ENCODE measurements around the gene CNTN4.

Gene CNTN4

DNA sequence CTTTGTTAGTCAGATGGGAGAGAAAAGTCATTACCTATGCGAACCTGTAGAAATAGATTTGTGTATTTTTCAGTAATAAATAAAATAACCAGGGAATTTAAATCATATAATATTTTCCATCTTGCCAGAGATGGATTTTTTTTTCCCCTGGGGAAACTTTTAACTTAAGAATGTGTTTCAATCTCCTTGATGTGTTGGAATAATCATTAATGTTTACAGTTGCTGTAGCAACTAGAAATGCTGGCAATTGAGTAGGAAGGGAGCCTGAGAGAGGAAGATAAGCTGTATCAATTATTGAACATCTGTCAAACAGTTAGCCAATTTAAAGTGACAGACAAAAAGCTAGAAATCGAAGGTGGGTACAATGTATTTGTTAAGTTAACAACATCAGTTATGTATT, 752.0 kb downstream of the CNTN4 start:
- Histone ChIP-seq H2AFZ (ENCODE audit: low read depth, low read length) (no peak overlapping the region), H4K8ac (ENCODE audit: low read length) (no peak overlapping the region), H2BK15ac (ENCODE audit: low read depth, poor library complexity, severe bottlenecking) (no peak overlapping the region), H3K23ac (ENCODE audit: low read length in 2 of 2) (no peak overlapping the region), H3K27ac (ENCODE audit: low read length, poor library complexity, severe bottlenecking) (no peak overlapping the region), H3K9me3 (ENCODE audit: control insufficient read depth, low read length) (no peaks in the 10 kb centered on the region), H3K79me1 (replicated peaks; ENCODE audit: low read length, poor library complexity, severe bottlenecking) (no peaks in the 10 kb centered on the region), H3K14ac (ENCODE audit: low read length in 2 of 2) (no peak overlapping the region), H3K36me3 (ENCODE audit: control insufficient read depth in 1 of 2, insufficient read depth in 2 of 2, low read depth in 1 of 2, low read length in 2 of 2) (no peaks in the 10 kb centered on the region), H3K4ac (ENCODE audit: low read depth in 1 of 2, low read length in 2 of 2) (no peak overlapping the region), H4K91ac (ENCODE audit: low read length) (no peak overlapping the region), H2BK12ac (ENCODE audit: low read length in 2 of 2) (no peak overlapping the region), H2AK5ac (ENCODE audit: low read length, severe bottlenecking) (no peak overlapping the region), H3K18ac (ENCODE audit: low read depth in 1 of 2, low read length in 2 of 2) (no peak overlapping the region), H3K27me3 (ENCODE audit: control insufficient read depth in 1 of 2, insufficient read depth in 1 of 2, low read length in 2 of 2) (no peaks in the 10 kb centered on the region), H2BK5ac (ENCODE audit: low read depth, low read length, poor library complexity, severe bottlenecking) (no peak overlapping the region), H3K4me3 (ENCODE audit: insufficient read depth in 1 of 2, low read depth in 1 of 2, low read length in 2 of 2) (no peak overlapping the region), H3K4me2 (ENCODE audit: low read length, poor library complexity, severe bottlenecking) (no peak overlapping the region), H3K4me1 (ENCODE audit: control insufficient read depth, insufficient read depth, low read depth, low read length) (no peaks in the 10 kb centered on the region), H2BK120ac (ENCODE audit: low read depth, low read length) (no peak overlapping the region), H3K9ac (ENCODE audit: low read length) (no peak overlapping the region)
- DNase-seq = no peak
- WGBS = no CpG with 5 or more reads among the region's 2 CpGs

DNA sequence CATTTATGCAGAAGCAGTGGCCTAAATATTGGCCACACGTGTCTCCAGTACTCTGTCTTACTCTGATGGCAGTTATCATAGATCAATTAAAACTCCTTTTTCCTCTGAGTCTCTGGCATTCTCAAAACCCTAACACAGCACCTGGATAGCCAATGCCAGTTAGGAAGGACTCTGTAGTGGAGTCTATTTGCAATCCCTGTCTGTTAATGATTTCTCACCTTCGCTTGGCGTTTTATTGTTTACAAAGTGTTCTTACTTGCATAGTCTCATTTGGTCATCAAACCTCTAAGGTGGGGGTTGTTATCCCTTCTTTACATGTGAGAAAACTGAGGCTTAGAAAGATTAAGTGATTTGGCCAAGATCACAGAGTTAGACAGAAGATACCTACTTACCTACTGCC, 752.7 kb downstream of the CNTN4 start:
- no peaks in the 10 kb centered on the region for H3K9me3 ChIP-seq (ENCODE audit: control insufficient read depth, low read length)
- H2BK5ac ChIP-seq (ENCODE audit: low read depth, low read length, poor library complexity, severe bottlenecking) = no peak overlapping the region
- no peak overlapping the region for H3K27ac ChIP-seq (ENCODE audit: low read length, poor library complexity, severe bottlenecking)
- no peak overlapping the region for H4K8ac ChIP-seq (ENCODE audit: low read length)
- H3K9ac ChIP-seq (ENCODE audit: low read length) = peak overlapping the region; percentile 73
- no peaks in the 10 kb centered on the region for H3K27me3 ChIP-seq (ENCODE audit: control insufficient read depth in 1 of 2, insufficient read depth in 1 of 2, low read length in 2 of 2)
- H2BK15ac ChIP-seq (ENCODE audit: low read depth, poor library complexity, severe bottlenecking) = no peak overlapping the region
- no peak overlapping the region for H3K4me2 ChIP-seq (ENCODE audit: low read length, poor library complexity, severe bottlenecking)
- H4K91ac ChIP-seq (ENCODE audit: low read length) = no peak overlapping the region
- H2AFZ ChIP-seq (ENCODE audit: low read depth, low read length) = no peak overlapping the region
- H3K18ac ChIP-seq (ENCODE audit: low read depth in 1 of 2, low read length in 2 of 2) = peak overlapping the region in 1 of 2 experiments; percentile 41
- no peak overlapping the region for H2BK120ac ChIP-seq (ENCODE audit: low read depth, low read length)
- no peak overlapping the region for H3K23ac ChIP-seq (ENCODE audit: low read length in 2 of 2)
- no peaks in the 10 kb centered on the region for H3K4me1 ChIP-seq (ENCODE audit: control insufficient read depth, insufficient read depth, low read depth, low read length)
- H2BK12ac ChIP-seq (ENCODE audit: low read length in 2 of 2) = no peak overlapping the region
- no peak overlapping the region for H3K4me3 ChIP-seq (ENCODE audit: insufficient read depth in 1 of 2, low read depth in 1 of 2, low read length in 2 of 2)
- WGBS = 64% methylated on average over 1 of the region's 3 CpGs
- no peak overlapping the region for H2AK5ac ChIP-seq (ENCODE audit: low read length, severe bottlenecking)
- no peak overlapping the region for H3K4ac ChIP-seq (ENCODE audit: low read depth in 1 of 2, low read length in 2 of 2)
- H3K79me1 ChIP-seq (replicated peaks; ENCODE audit: low read length, poor library complexity, severe bottlenecking) = no peaks in the 10 kb centered on the region
- H3K14ac ChIP-seq (ENCODE audit: low read length in 2 of 2) = no peak overlapping the region
- no peaks in the 10 kb centered on the region for H3K36me3 ChIP-seq (ENCODE audit: control insufficient read depth in 1 of 2, insufficient read depth in 2 of 2, low read depth in 1 of 2, low read length in 2 of 2)
- no peak for DNase-seq

DNA sequence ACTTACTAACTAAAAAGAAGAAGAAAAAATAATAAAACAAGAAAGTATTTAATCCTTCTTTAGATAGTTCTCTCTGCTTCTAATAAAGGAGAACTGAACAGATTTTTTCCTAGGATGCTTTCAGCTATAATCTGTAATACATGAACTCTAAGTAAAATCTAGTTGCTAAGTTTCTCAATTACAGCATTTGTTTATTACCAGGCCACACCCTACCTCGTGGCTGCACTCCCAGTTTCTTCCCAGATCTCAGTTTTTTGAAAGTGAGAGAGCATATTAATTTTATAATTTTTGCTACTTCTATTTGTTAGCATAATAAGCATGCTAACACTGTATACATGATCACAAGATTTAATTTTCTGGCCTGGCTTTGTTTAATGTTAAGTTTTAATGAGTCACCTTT, 753.2 kb downstream of the CNTN4 start:
- no peaks in the 10 kb centered on the region for H3K9me3 ChIP-seq (ENCODE audit: control insufficient read depth, low read length)
- H4K8ac ChIP-seq (ENCODE audit: low read length) = no peak overlapping the region
- no peak overlapping the region for H3K4me3 ChIP-seq (ENCODE audit: insufficient read depth in 1 of 2, low read depth in 1 of 2, low read length in 2 of 2)
- no peak overlapping the region for H2BK120ac ChIP-seq (ENCODE audit: low read depth, low read length)
- H2AK5ac ChIP-seq (ENCODE audit: low read length, severe bottlenecking) = no peak overlapping the region
- WGBS = no CpG with 5 or more reads among the region's 1 CpG
- H3K4me1 ChIP-seq (ENCODE audit: control insufficient read depth, insufficient read depth, low read depth, low read length) = no peaks in the 10 kb centered on the region
- no peak overlapping the region for H3K14ac ChIP-seq (ENCODE audit: low read length in 2 of 2)
- H3K4me2 ChIP-seq (ENCODE audit: low read length, poor library complexity, severe bottlenecking) = no peak overlapping the region
- H4K91ac ChIP-seq (ENCODE audit: low read length) = no peak overlapping the region
- H3K27ac ChIP-seq (ENCODE audit: low read length, poor library complexity, severe bottlenecking) = no peak overlapping the region
- H3K79me1 ChIP-seq (replicated peaks; ENCODE audit: low read length, poor library complexity, severe bottlenecking) = no peaks in the 10 kb centered on the region
- no peaks in the 10 kb centered on the region for H3K36me3 ChIP-seq (ENCODE audit: control insufficient read depth in 1 of 2, insufficient read depth in 2 of 2, low read depth in 1 of 2, low read length in 2 of 2)
- no peak overlapping the region for H2BK5ac ChIP-seq (ENCODE audit: low read depth, low read length, poor library complexity, severe bottlenecking)
- no peaks in the 10 kb centered on the region for H3K27me3 ChIP-seq (ENCODE audit: control insufficient read depth in 1 of 2, insufficient read depth in 1 of 2, low read length in 2 of 2)
- H3K23ac ChIP-seq (ENCODE audit: low read length in 2 of 2) = no peak overlapping the region
- no peak overlapping the region for H3K4ac ChIP-seq (ENCODE audit: low read depth in 1 of 2, low read length in 2 of 2)
- H2BK15ac ChIP-seq (ENCODE audit: low read depth, poor library complexity, severe bottlenecking) = no peak overlapping the region
- H3K9ac ChIP-seq (ENCODE audit: low read length) = peak overlapping the region; percentile 73
- no peak for DNase-seq
- no peak overlapping the region for H2BK12ac ChIP-seq (ENCODE audit: low read length in 2 of 2)
- H3K18ac ChIP-seq (ENCODE audit: low read depth in 1 of 2, low read length in 2 of 2) = no peak overlapping the region
- H2AFZ ChIP-seq (ENCODE audit: low read depth, low read length) = no peak overlapping the region

DNA sequence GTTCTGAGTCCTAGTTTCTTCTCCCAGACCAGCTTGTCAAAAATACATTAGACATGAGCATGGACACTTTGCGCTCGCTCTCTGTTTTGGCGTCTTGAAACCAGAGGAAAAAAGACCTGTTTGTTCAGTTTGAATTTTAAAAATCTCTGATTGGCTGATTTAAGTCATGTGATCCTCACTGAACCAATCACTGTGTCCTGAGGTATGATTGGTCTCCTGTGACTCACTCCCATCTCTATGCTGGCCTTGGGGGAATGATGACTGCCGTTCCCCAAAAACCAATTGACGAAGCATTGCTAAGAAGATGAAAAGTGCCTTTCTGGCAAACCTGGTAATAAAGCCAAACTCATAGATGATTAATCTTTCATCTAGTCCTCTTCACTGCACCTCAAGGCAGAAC, 755.0 kb downstream of the CNTN4 start:
- H3K4me1 ChIP-seq (ENCODE audit: control insufficient read depth, insufficient read depth, low read depth, low read length) = no peaks in the 10 kb centered on the region
- H4K8ac ChIP-seq (ENCODE audit: low read length) = no peak overlapping the region
- H2AK5ac ChIP-seq (ENCODE audit: low read length, severe bottlenecking) = no peak overlapping the region
- H3K4me3 ChIP-seq (ENCODE audit: insufficient read depth in 1 of 2, low read depth in 1 of 2, low read length in 2 of 2) = no peak overlapping the region
- no peaks in the 10 kb centered on the region for H3K79me1 ChIP-seq (replicated peaks; ENCODE audit: low read length, poor library complexity, severe bottlenecking)
- H3K14ac ChIP-seq (ENCODE audit: low read length in 2 of 2) = no peak overlapping the region
- H2AFZ ChIP-seq (ENCODE audit: low read depth, low read length) = no peak overlapping the region
- H3K27me3 ChIP-seq (ENCODE audit: control insufficient read depth in 1 of 2, insufficient read depth in 1 of 2, low read length in 2 of 2) = no peaks in the 10 kb centered on the region
- no peak overlapping the region for H2BK12ac ChIP-seq (ENCODE audit: low read length in 2 of 2)
- no peaks in the 10 kb centered on the region for H3K9me3 ChIP-seq (ENCODE audit: control insufficient read depth, low read length)
- no peak overlapping the region for H3K18ac ChIP-seq (ENCODE audit: low read depth in 1 of 2, low read length in 2 of 2)
- WGBS = 100% methylated on average over 5 of the region's 5 CpGs
- H2BK120ac ChIP-seq (ENCODE audit: low read depth, low read length) = no peak overlapping the region
- no peaks in the 10 kb centered on the region for H3K36me3 ChIP-seq (ENCODE audit: control insufficient read depth in 1 of 2, insufficient read depth in 2 of 2, low read depth in 1 of 2, low read length in 2 of 2)
- no peak overlapping the region for H4K91ac ChIP-seq (ENCODE audit: low read length)
- H3K27ac ChIP-seq (ENCODE audit: low read length, poor library complexity, severe bottlenecking) = no peak overlapping the region
- DNase-seq = no peak
- no peak overlapping the region for H3K4ac ChIP-seq (ENCODE audit: low read depth in 1 of 2, low read length in 2 of 2)
- no peak overlapping the region for H3K9ac ChIP-seq (ENCODE audit: low read length)
- no peak overlapping the region for H2BK15ac ChIP-seq (ENCODE audit: low read depth, poor library complexity, severe bottlenecking)
- H3K23ac ChIP-seq (ENCODE audit: low read length in 2 of 2) = no peak overlapping the region
- H2BK5ac ChIP-seq (ENCODE audit: low read depth, low read length, poor library complexity, severe bottlenecking) = no peak overlapping the region
- no peak overlapping the region for H3K4me2 ChIP-seq (ENCODE audit: low read length, poor library complexity, severe bottlenecking)
